H1 (cell line): ENCODE data around the gene RPS21. TPM values are rescaled to one million over a fixed set of nuclear protein-coding genes. Genes with fewer than 3 reads are reported as not detected.

ENCODE experiments used
- CTCF ChIA-PET: fragments of 300-600 bp; sonication (Branson Sonifier 250); formaldehyde crosslinking; loops from one replicate; lab custom pipeline; 2021; ENCODE audit not compliant: partially characterized antibody; lab: Charles Lee
- POLR2A ChIA-PET: fragments of 300-600 bp; sonication (Branson Sonifier 250); formaldehyde crosslinking; loops from one replicate; lab custom pipeline; 2021; ENCODE audit warnings: inconsistent platforms; ENCODE audit not compliant: partially characterized antibody; lab: Charles Lee
- DNase-seq, 2 experiments: peaks; one replicate each; pipeline versions ENCODE4 v3.0.0 to v3.0.0-alpha.2; 2010 to 2022; ENCODE audit warnings: low spot score in 2 of 2, low read depth in 1 of 2, mixed read lengths in 1 of 2
- FAIRE-seq: peaks from 2 replicates; lab custom pipeline; 2011; peaks lifted over from hg19 to GRCh38; lab: Jason Lieb, UNC
- H2AFZ ChIP-seq: 2 replicates; pipeline ENCODE4 v1.8.1; 2012; ENCODE audit warnings: low read length, inconsistent platforms
- H2AK5ac ChIP-seq: 2 replicates; pipeline ENCODE4 v1.6.1; 2013; ENCODE audit warnings: low read depth, low read length
- H2BK120ac ChIP-seq: replicated peaks from 2 replicates; pipeline ENCODE3; 2013; ENCODE audit warnings: low read depth, low read length, inconsistent platforms
- H2BK12ac ChIP-seq: 2 replicates; pipeline ENCODE4 v1.6.1; 2013; ENCODE audit warnings: low read depth, low read length
- H2BK15ac ChIP-seq: 2 replicates; pipeline ENCODE4 v1.6.1; 2013; ENCODE audit warnings: low read length
- H2BK20ac ChIP-seq: 2 replicates; pipeline ENCODE4 v1.6.1; 2013; ENCODE audit warnings: low read length
- H2BK5ac ChIP-seq: 2 replicates; pipeline ENCODE4 v1.6.1; 2013; ENCODE audit warnings: low read depth, low read length
- H3K14ac ChIP-seq: 2 replicates; pipeline ENCODE4 v1.6.1; 2013; ENCODE audit warnings: inconsistent platforms; ENCODE audit not compliant: insufficient read length
- H3K18ac ChIP-seq: 2 replicates; pipeline ENCODE4 v1.6.1; 2013; ENCODE audit warnings: low read length; ENCODE audit errors: extremely low read depth
- H3K23ac ChIP-seq: 2 replicates; pipeline ENCODE4 v1.6.1; 2013; ENCODE audit warnings: inconsistent platforms; ENCODE audit not compliant: insufficient read length
- H3K23me2 ChIP-seq: 2 replicates; pipeline ENCODE4 v1.6.1; 2013; ENCODE audit warnings: low read depth, low read length
- H3K27ac ChIP-seq: 2 replicates; pipeline ENCODE4 v1.6.1; 2011; ENCODE audit warnings: low read depth, low read length, inconsistent platforms
- H3K27me3 ChIP-seq, 4 experiments: replicated peaks in 1 of 4; 1 replicate in 1 of 4; 2 replicates in 3 of 4; pipeline versions ENCODE4 v1.6.1 to v1.8.1; 2011 to 2013; ENCODE audit warnings: low read length in 3 of 4, mild to moderate bottlenecking in 3 of 4, inconsistent platforms in 2 of 4, mixed read lengths in 2 of 4, moderate library complexity in 1 of 4; ENCODE audit not compliant: control insufficient read depth in 3 of 4, insufficient read depth in 3 of 4; ENCODE audit errors: extremely low read depth in 1 of 4
- H3K36me3 ChIP-seq, 4 experiments: 2 replicates each; pipeline versions ENCODE4 v1.6.1 to v1.8.1; 2011 to 2013; ENCODE audit warnings: mild to moderate bottlenecking in 4 of 4, low read length in 3 of 4, moderate library complexity in 2 of 4, control low read depth in 1 of 4, inconsistent platforms in 1 of 4; ENCODE audit not compliant: insufficient read depth in 4 of 4, control insufficient read depth in 2 of 4
- H3K4ac ChIP-seq: replicated peaks from 2 replicates; pipeline ENCODE3; 2013; ENCODE audit warnings: low read length, low read depth, mixed read lengths, inconsistent platforms; ENCODE audit not compliant: insufficient read length
- H3K4me1 ChIP-seq, 4 experiments: replicated peaks in 1 of 4; 1 replicate in 1 of 4; 2 replicates in 3 of 4; pipeline versions ENCODE4 v1.6.1 to v1.8.1; 2011 to 2013; ENCODE audit warnings: low read length in 3 of 4, inconsistent platforms in 2 of 4, mixed read lengths in 1 of 4; ENCODE audit not compliant: insufficient read depth in 4 of 4, control insufficient read depth in 3 of 4
- H3K4me2 ChIP-seq, 2 experiments: 2 replicates each; pipeline versions ENCODE4 v1.6.1 to v1.8.1; 2011 to 2013; ENCODE audit warnings: low read depth in 2 of 2, low read length in 2 of 2, control low read depth in 1 of 2, inconsistent platforms in 1 of 2, mild to moderate bottlenecking in 1 of 2; ENCODE audit not compliant: insufficient read depth in 1 of 2
- H3K4me3 ChIP-seq, 4 experiments: fragments of 200-600, 300-600 bp in 1 of 4; sonication (generic), shearing (Covaris generic), sonication (Bioruptor Twin) in 1 of 4; 2 replicates each; pipeline versions ENCODE4 v1.5.1 to v1.8.1; 2011 to 2016; ENCODE audit warnings: low read length in 4 of 4, low read depth in 3 of 4, control low read depth in 2 of 4, inconsistent platforms in 2 of 4, mild to moderate bottlenecking in 2 of 4, mixed read lengths in 1 of 4, moderate library complexity in 1 of 4; ENCODE audit not compliant: insufficient read depth in 2 of 4; ENCODE audit errors: extremely low read depth in 1 of 4
- H3K56ac ChIP-seq: replicated peaks from 2 replicates; pipeline ENCODE3; 2013; ENCODE audit warnings: low read depth, mild to moderate bottlenecking, mixed read lengths, low read length, inconsistent platforms; ENCODE audit not compliant: insufficient read length
- H3K79me1 ChIP-seq: 2 replicates; pipeline ENCODE4 v1.6.1; 2013; ENCODE audit warnings: low read depth, low read length, control low read depth
- H3K79me2 ChIP-seq, 2 experiments: 2 replicates each; pipeline versions ENCODE4 v1.6.1 to v1.8.1; 2012 to 2013; ENCODE audit warnings: low read length in 2 of 2, mild to moderate bottlenecking in 2 of 2, inconsistent platforms in 1 of 2; ENCODE audit not compliant: insufficient read depth in 2 of 2, control insufficient read depth in 1 of 2
- H3K9ac ChIP-seq, 4 experiments: replicated peaks in 1 of 4; 1 replicate in 1 of 4; 2 replicates in 3 of 4; pipeline versions ENCODE4 v1.6.1 to v1.8.1; 2011 to 2013; ENCODE audit warnings: low read depth in 3 of 4, low read length in 3 of 4, control low read depth in 2 of 4, mild to moderate bottlenecking in 2 of 4, moderate library complexity in 2 of 4, inconsistent platforms in 1 of 4; ENCODE audit errors: extremely low read depth in 1 of 4
- H3K9me3 ChIP-seq, 2 experiments: 2 replicates each; pipeline versions ENCODE4 v1.6.1 to v1.8.1; 2012 to 2013; ENCODE audit warnings: mild to moderate bottlenecking in 2 of 2, moderate library complexity in 2 of 2, control low read depth in 1 of 2, inconsistent platforms in 1 of 2, low read depth in 1 of 2, low read length in 1 of 2, mixed read lengths in 1 of 2; ENCODE audit not compliant: insufficient read depth in 2 of 2
- H4K20me1 ChIP-seq, 2 experiments: replicated peaks in 1 of 2; 2 replicates each; pipeline versions ENCODE3 to v1.8.1; 2011 to 2013; ENCODE audit warnings: inconsistent platforms in 2 of 2, low read length in 2 of 2, mild to moderate bottlenecking in 1 of 2; ENCODE audit not compliant: insufficient read depth in 2 of 2, control insufficient read depth in 1 of 2
- H4K5ac ChIP-seq: 2 replicates; pipeline ENCODE4 v1.6.1; 2013; ENCODE audit warnings: low read length, low read depth, mixed read lengths, inconsistent platforms; ENCODE audit not compliant: insufficient read length
- H4K8ac ChIP-seq: 2 replicates; pipeline ENCODE4 v1.8.0; 2013; ENCODE audit warnings: mild to moderate bottlenecking, moderate library complexity, low read length, inconsistent platforms; ENCODE audit not compliant: insufficient read depth; ENCODE audit errors: extremely low read depth
- H4K91ac ChIP-seq: replicated peaks from 2 replicates; pipeline ENCODE3; 2013; ENCODE audit warnings: low read length, mixed read lengths, inconsistent platforms; ENCODE audit not compliant: insufficient read length
- BACH1 ChIP-seq: IDR thresholded peaks from 2 replicates; pipeline ENCODE4 v1.6.1; 2012; ENCODE audit warnings: low read length, improper control_type of control experiment
- BRCA1 ChIP-seq: IDR thresholded peaks from 2 replicates; pipeline ENCODE4 v1.6.1; 2012; ENCODE audit warnings: low read depth, low read length, improper control_type of control experiment
- EGR1 ChIP-seq: IDR thresholded peaks from 2 replicates; pipeline ENCODE4 v1.6.1; 2011; ENCODE audit warnings: low read depth, low read length, borderline replicate concordance
- GTF2F1 ChIP-seq: IDR thresholded peaks from 2 replicates; pipeline ENCODE4 v1.6.1; 2012; ENCODE audit warnings: low read depth, low read length, improper control_type of control experiment, borderline replicate concordance
- HDAC2 ChIP-seq, 2 experiments: fragments of 300-600 bp in 1 of 2; sonication (generic) in 1 of 2; IDR thresholded peaks; 2 replicates each; pipeline ENCODE4 v1.6.1; 2011 to 2012; ENCODE audit warnings: low read depth in 2 of 2, low read length in 2 of 2, mild to moderate bottlenecking in 2 of 2, moderate library complexity in 2 of 2, borderline replicate concordance in 1 of 2, inconsistent platforms in 1 of 2
- NRF1 ChIP-seq: IDR thresholded peaks from 2 replicates; pipeline ENCODE4 v1.6.1; 2011; ENCODE audit warnings: mild to moderate bottlenecking, low read depth, low read length, improper control_type of control experiment
- POLR2AphosphoS5 ChIP-seq: IDR thresholded peaks from 2 replicates; pipeline ENCODE4 v1.6.1; 2011; ENCODE audit warnings: low read depth, low read length
- RAD21 ChIP-seq, 2 experiments: IDR thresholded peaks in 1 of 2; conservative IDR thresholded peaks in 1 of 2; 2 replicates each; pipeline ENCODE4 v1.6.1; 2011; ENCODE audit warnings: low read depth in 2 of 2, low read length in 2 of 2, improper control_type of control experiment in 1 of 2, inconsistent platforms in 1 of 2, mild to moderate bottlenecking in 1 of 2, moderate library complexity in 1 of 2
- RXRA ChIP-seq: IDR thresholded peaks from 2 replicates; pipeline ENCODE4 v1.6.1; 2011; ENCODE audit warnings: low read depth, mild to moderate bottlenecking, low read length, moderate library complexity; ENCODE audit not compliant: insufficient read depth
- SAP30 ChIP-seq: fragments of 300-600 bp; sonication (generic); IDR thresholded peaks from 2 replicates; pipeline ENCODE4 v1.7.1; 2012; ENCODE audit warnings: low read length, moderate library complexity, mild to moderate bottlenecking, inconsistent platforms; ENCODE audit not compliant: insufficient read depth, insufficient replicate concordance
- SIRT6 ChIP-seq: IDR thresholded peaks from one replicate; pipeline ENCODE4 v1.7.1; 2012; ENCODE audit warnings: low read length, inconsistent platforms
- TBP ChIP-seq: IDR thresholded peaks from 2 replicates; pipeline ENCODE4 v1.6.1; 2011; ENCODE audit warnings: low read depth, low read length, improper control_type of control experiment
- WGBS, 2 experiments: shearing (Covaris generic) in 1 of 2; methylation state at CpG; one replicate each; pipeline versions ENCODE4 v1.1.6 to v1.1.7; 2013 to 2015; ENCODE audit warnings: low lambda C conversion rate in 2 of 2, mixed read lengths in 2 of 2, inconsistent platforms in 1 of 2, low coverage in 1 of 2, missing lambda C conversion rate in 1 of 2; ENCODE audit not compliant: insufficient replicate concordance in 2 of 2, insufficient coverage in 1 of 2, insufficient read length in 1 of 2; ENCODE audit errors: extremely low coverage in 1 of 2, missing lambda C conversion rate in 1 of 2; 5-methylcytosine and 5-hydroxymethylcytosine counted together
- polyA plus RNA-seq, 7 experiments: library from polyadenylated mRNA; depleted of rRNA in 3 of 7; stranded (reverse) in 5 of 7; unstranded in 2 of 7; fragments of >200 nt in 5 of 7; fragments of 200-250 nt in 2 of 7; gene quantifications; 1 replicate in 5 of 7; 2 replicates in 1 of 7; 4 replicates in 1 of 7; pipeline versions ENCODE4 v1.2.1 to v1.2.3, GENCODE V29; 2011 to 2013; ENCODE audit warnings: missing spikeins in 2 of 7, mixed read lengths in 2 of 7
- total RNA-seq: library from RNA; stranded (reverse); fragmentation: NEBNext Ultra II Directional; extraction: Animal tissue kit (Norgen Biotek cat#: 25700); gene quantifications from 2 replicates; pipeline ENCODE4 v1.2.1, GENCODE V29; 2021

RPS21 gene
- total and polyA plus RNA-seq, 2 of the 8 experiments (the other 6 are each of a cell fraction or from before 2014, with no cell fraction given): 1,787 to 7,219 TPM

DNA sequence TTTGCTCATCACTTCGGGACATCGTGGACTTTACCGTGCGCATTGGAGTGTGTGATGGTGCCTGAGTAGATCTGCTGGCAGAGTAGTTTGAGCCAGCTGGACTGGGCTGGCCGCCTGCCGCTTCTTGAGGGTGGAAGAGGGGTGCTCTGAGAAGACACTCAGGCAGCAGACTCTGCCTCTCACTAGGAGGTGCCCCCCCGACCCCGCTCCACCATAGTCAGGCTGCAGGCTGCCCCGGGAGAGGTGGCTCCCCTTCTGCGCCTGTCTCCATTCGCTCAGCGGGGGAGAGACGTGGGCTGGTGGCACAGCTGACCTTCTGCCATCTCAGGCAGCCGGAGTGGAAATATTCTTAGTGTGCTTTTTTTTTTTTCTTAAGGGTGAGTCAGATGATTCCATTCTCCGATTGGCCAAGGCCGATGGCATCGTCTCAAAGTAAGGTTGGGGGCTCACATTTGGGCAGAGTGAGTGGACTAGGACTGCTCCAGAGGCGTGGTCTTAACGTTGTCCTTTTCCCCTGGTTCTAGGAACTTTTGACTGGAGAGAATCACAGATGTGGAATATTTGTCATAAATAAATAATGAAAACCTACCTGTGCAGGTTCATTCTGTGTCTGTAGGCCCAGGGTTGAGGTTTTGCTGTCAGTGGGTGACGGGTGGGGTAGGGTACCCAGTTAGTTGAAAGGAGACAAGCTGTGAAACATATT is 1.2 kb downstream of the RPS21 start:
- Histone ChIP-seq H3K18ac (no peak overlapping the region), H4K5ac (no peak overlapping the region), H3K27ac (peak overlapping the region; percentile 88; the same call in 1 of the 2 replicates), H2BK15ac (no peak overlapping the region), H2BK5ac (no peak overlapping the region), H3K27me3 (no peaks in the 10 kb centered on the region), H3K9me3 (no peaks in the 10 kb centered on the region), H2AK5ac (no peak overlapping the region), H3K4ac (no peak overlapping the region), H4K8ac (no peak overlapping the region), H2AFZ (no peak overlapping the region), H3K23me2 (peaks cover 11% of the 10 kb centered on the region; the same call in 1 of the 2 replicates), H4K20me1 (peaks cover 8 to 19% of the 10 kb centered on the region in 2 experiments), H3K79me1 (peaks cover 10% of the 10 kb centered on the region), H3K23ac (no peak overlapping the region), H3K36me3 (peaks cover 18 to 24% (median 21%) of the 10 kb centered on the region in 4 experiments), H3K9ac (peak overlapping the region in 3 of 4 experiments; percentile 56 to 91 (median 91); a peak in 6 of 7 replicates), H3K79me2 (peaks cover 4 to 39% of the 10 kb centered on the region in 2 experiments; a peak in 3 of 4 replicates), H2BK12ac (no peak overlapping the region), H3K4me2 (peak overlapping the region; percentile 86 to 99), H4K91ac (no peak overlapping the region), H3K4me3 (peak overlapping the region; percentile 93 to 100 (median 99)), H3K4me1 (peaks cover 0 to 8% (median 2%) of the 10 kb centered on the region in 4 experiments; a peak in 5 of 7 replicates), H2BK120ac (no peak overlapping the region), H3K56ac (no peak overlapping the region), H3K14ac (no peak overlapping the region), H2BK20ac (no peak overlapping the region)
- FAIRE-seq: no peak
- ChIA-PET POLR2A (interaction anchor here (0.6 to 9.0 kb wide), 19 partner anchors 8 to 120 kb away, joined by 3 to 176 read pairs (median 7); partner anchors contain the start of genes ADRM1 and LAMA5), CTCF (interaction anchor here (0.8 to 14.1 kb wide), 4 partner anchors 15 to 1037 kb away, joined by 3 to 212 read pairs (median 53); partner anchors contain the start of gene LAMA5)
- no peak for DNase-seq
- WGBS, 2 experiments: 85% methylated on average over 19 of the region's 20 CpGs; no CpG with 5 or more reads in 1 of the 2 experiments
- no peak for TF ChIP-seq BRCA1
- TF ChIP-seq EGR1: no peak
- TF ChIP-seq SAP30: no peak
- TF ChIP-seq RXRA: no peak
- TF ChIP-seq HDAC2 (IDR thresholded peaks at IDR 0.05; ENCODE audit: borderline replicate concordance in 1 of 2, low read depth in 2 of 2, low read length in 2 of 2): no peak
- TF ChIP-seq RAD21 (IDR thresholded peaks at IDR 0.05 in 1 of 2, conservative IDR thresholded peaks at IDR 0.05 in 1 of 2; ENCODE audit: low read depth in 2 of 2, low read length in 2 of 2): no peak
- no peak for TF ChIP-seq GTF2F1
- TF ChIP-seq POLR2AphosphoS5: no peak; the same call in 1 of the 2 replicates
- TF ChIP-seq BACH1: no peak
- no peak for TF ChIP-seq TBP
- no peak for TF ChIP-seq SIRT6
- no peak for TF ChIP-seq NRF1
